Measurements from ENCODE around the gene PYROXD2. TPM values are rescaled to one million over a fixed set of nuclear protein-coding genes. Genes with fewer than 3 reads are reported as not detected.

PYROXD2 gene
- total and polyA plus RNA-seq, 12 donors: 4.6 to 70.6 (median 28.3) TPM

GRCh38 chr10:98390406-98390805 is 24.6 kb downstream of the PYROXD2 start:
- Histone ChIP-seq H3K9me3 (replicated peaks in 1 of 3) (no peaks in the 10 kb centered on the region), H3K27ac (no peak overlapping the region), H3K27me3 (no peaks in the 10 kb centered on the region), H3K4me1 (replicated peaks in 1 of 2) (no peaks in the 10 kb centered on the region), H3K36me3 (replicated peaks in 1 of 2) (peaks cover 0 to 6% of the 10 kb centered on the region in 2 donors), H3K4me3 (no peak overlapping the region)
- no peak for TF ChIP-seq CTCF (IDR thresholded peaks at IDR 0.05)
- TF ChIP-seq POLR2A (IDR thresholded peaks at IDR 0.05): no peak
- WGBS, 4 donors: 91 to 100% (median 94%) methylated on average over 1 to 4 of the region's 4 CpGs
- no peak for DNase-seq
- intact Hi-C loops (cut with DNase I): no loop called here

GRCh38 chr10:98389398-98389797 is 25.6 kb downstream of the PYROXD2 start:
- no peak overlapping the region for H3K27ac ChIP-seq
- TF ChIP-seq CTCF (IDR thresholded peaks at IDR 0.05) (no peak), POLR2A (IDR thresholded peaks at IDR 0.05) (no peak)
- intact Hi-C loops (cut with DNase I): no loop called here
- DNase-seq: no peak
- no peaks in the 10 kb centered on the region for H3K9me3 ChIP-seq (replicated peaks in 1 of 3)
- 79 to 85% (median 80%) methylated on average over 6 of the region's 6 CpGs for WGBS, 4 donors
- H3K4me3 ChIP-seq: no peak overlapping the region
- no peaks in the 10 kb centered on the region for H3K27me3 ChIP-seq
- no peaks in the 10 kb centered on the region for H3K4me1 ChIP-seq (replicated peaks in 1 of 2)
- H3K36me3 ChIP-seq (replicated peaks in 1 of 2): no peaks in the 10 kb centered on the region

GRCh38 chr10:98388101-98388655 is 26.8 kb downstream of the PYROXD2 start:
- H3K27me3 ChIP-seq: no peaks in the 10 kb centered on the region
- no peaks in the 10 kb centered on the region for H3K4me1 ChIP-seq (replicated peaks in 1 of 2)
- intact Hi-C loops (cut with DNase I): no loop called here
- no peak overlapping the region for H3K27ac ChIP-seq
- peaks cover 0 to 2% of the 10 kb centered on the region in 2 donors for H3K36me3 ChIP-seq (replicated peaks in 1 of 2)
- TF ChIP-seq CTCF (IDR thresholded peaks at IDR 0.05) (no peak), POLR2A (IDR thresholded peaks at IDR 0.05) (no peak)
- DNase-seq: no peak
- no peaks in the 10 kb centered on the region for H3K9me3 ChIP-seq (replicated peaks in 1 of 3)
- 93 to 95% (median 93%) methylated on average over 11 to 13 of the region's 13 CpGs for WGBS, 4 donors
- no peak overlapping the region for H3K4me3 ChIP-seq

GRCh38 chr10:98384531-98385133 is 30.4 kb downstream of the PYROXD2 start:
- DNase-seq: no peak
- TF ChIP-seq POLR2A (IDR thresholded peaks at IDR 0.05): no peak
- TF ChIP-seq CTCF (IDR thresholded peaks at IDR 0.05): no peak
- peaks cover 0 to 3% of the 10 kb centered on the region in 2 donors for H3K36me3 ChIP-seq (replicated peaks in 1 of 2)
- WGBS, 4 donors: 89 to 97% (median 93%) methylated on average over 7 to 9 of the region's 9 CpGs
- no peaks in the 10 kb centered on the region for H3K27me3 ChIP-seq
- no peak overlapping the region for H3K4me3 ChIP-seq
- intact Hi-C loops (cut with DNase I): no loop called here
- no peaks in the 10 kb centered on the region for H3K4me1 ChIP-seq (replicated peaks in 1 of 2)
- no peaks in the 10 kb centered on the region for H3K9me3 ChIP-seq (replicated peaks in 1 of 3)
- no peak overlapping the region for H3K27ac ChIP-seq
